Measurements from ENCODE around the gene MBNL1.
"Not testable (repeated sequence)": the region's sequence is repeated elsewhere in the genome, so short reads cannot be mapped to it uniquely, and the experiment has no call there.

MBNL1 gene

DNA sequence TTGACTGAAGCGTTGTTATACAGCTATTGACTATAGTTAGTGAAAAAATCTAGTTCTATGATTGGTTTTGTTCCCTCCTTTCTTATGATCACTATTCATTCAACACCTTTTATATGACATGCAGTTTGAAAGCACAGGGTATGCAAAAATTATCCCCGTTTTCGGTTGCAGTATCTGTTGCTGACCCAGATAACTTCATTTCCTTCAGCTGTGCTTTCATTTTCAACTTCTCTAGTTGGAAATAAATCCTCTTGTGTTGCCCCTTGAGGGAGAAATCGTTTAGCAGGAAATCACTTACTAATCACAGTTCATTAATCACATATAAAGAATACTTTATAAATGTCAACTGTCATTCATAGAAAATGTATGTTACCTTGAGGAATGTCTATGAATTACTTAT is 55.1 kb downstream of the MBNL1 start:
- Histone ChIP-seq H3K27me3 (replicated peaks; ENCODE audit: control insufficient read depth, insufficient read depth, low read length) (no peaks in the 10 kb centered on the region), H3K36me3 (ENCODE audit: control insufficient read depth, insufficient read depth, low read length, severe bottlenecking) (peaks cover 2% of the 10 kb centered on the region), H3K9me3 (ENCODE audit: control insufficient read depth, low read length) (peaks cover 4% of the 10 kb centered on the region), H3K4me1 (ENCODE audit: control insufficient read depth, insufficient read depth, low read length) (peaks cover 59% of the 10 kb centered on the region), H3K9ac (ENCODE audit: low read length) (no peak overlapping the region), H3K4me3 (ENCODE audit: low read length) (no peak overlapping the region)
- no peak for DNase-seq (ENCODE audit: low read depth)

DNA sequence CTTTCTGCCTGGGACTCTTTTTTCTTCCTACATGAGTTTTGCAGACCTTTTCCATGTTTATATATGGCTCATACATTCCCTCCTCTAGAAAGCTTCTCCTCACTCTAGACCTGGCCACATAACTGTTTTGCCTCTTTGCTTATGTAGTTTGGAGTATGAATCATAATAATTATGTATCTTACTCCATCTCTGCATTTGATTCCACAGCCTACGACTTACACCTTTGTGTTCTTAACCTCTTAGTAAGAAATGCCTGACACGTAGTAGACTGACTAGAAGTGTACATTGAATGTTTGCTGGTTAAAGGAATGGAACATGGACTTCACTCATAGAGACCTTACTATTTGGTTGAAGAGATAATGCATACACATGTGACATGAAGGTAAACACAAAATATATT is 56.4 kb downstream of the MBNL1 start:
- Histone ChIP-seq H3K9me3 (ENCODE audit: control insufficient read depth, low read length) (peaks cover 4% of the 10 kb centered on the region), H3K9ac (ENCODE audit: low read length) (no peak overlapping the region), H3K36me3 (ENCODE audit: control insufficient read depth, insufficient read depth, low read length, severe bottlenecking) (peaks cover 2% of the 10 kb centered on the region), H3K4me3 (ENCODE audit: low read length) (no peak overlapping the region), H3K27me3 (replicated peaks; ENCODE audit: control insufficient read depth, insufficient read depth, low read length) (no peaks in the 10 kb centered on the region), H3K4me1 (ENCODE audit: control insufficient read depth, insufficient read depth, low read length) (peaks cover 62% of the 10 kb centered on the region)
- no peak for DNase-seq (ENCODE audit: low read depth)

DNA sequence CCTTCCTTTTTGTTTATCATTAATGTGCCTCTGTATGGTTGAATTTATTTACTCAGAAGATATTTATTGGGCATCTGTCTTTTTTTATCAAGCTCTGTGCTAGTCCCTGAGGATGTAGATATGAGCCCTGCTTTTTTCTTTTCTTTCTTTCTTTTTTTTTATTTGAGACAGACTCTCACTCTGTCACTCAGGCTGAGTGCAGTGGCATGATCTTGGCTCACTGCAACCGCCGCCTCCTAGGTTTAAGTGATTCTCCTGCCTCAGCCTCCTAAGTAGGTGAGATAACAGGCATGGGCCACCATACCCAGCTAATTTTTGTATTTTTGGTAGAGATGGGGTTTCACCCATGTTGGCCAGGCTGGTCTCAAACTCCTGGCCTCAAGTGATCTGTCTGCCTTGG is 58.5 kb downstream of the MBNL1 start:
- Histone ChIP-seq H3K27me3 (replicated peaks; ENCODE audit: control insufficient read depth, insufficient read depth, low read length) (no peaks in the 10 kb centered on the region), H3K9me3 (ENCODE audit: control insufficient read depth, low read length) (peaks cover 4% of the 10 kb centered on the region), H3K4me1 (ENCODE audit: control insufficient read depth, insufficient read depth, low read length) (peaks cover 62% of the 10 kb centered on the region), H3K36me3 (ENCODE audit: control insufficient read depth, insufficient read depth, low read length, severe bottlenecking) (peaks cover 2% of the 10 kb centered on the region), H3K4me3 (ENCODE audit: low read length) (no peak overlapping the region), H3K9ac (ENCODE audit: low read length) (no peak overlapping the region)
- no peak for DNase-seq (ENCODE audit: low read depth)

DNA sequence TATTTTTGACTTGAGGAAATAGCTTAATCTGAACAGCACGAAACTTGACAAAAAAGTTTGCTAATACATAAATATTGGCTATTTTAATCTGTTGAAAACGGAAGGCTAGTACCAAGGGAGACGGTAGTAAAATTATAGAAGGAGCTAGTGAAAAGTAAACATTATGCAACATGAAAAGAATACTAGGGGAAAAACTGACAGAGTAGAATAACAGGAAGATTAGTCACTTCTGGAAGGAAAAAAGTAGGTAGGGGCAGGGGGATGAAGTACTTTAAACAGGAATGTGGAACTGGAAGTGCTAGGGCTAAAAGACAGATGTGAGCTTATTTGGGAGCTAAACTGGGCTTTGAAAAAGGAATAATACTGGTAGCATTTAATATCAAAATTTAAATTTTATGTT is 60.1 kb downstream of the MBNL1 start:
- Histone ChIP-seq H3K9me3 (ENCODE audit: control insufficient read depth, low read length) (peaks cover 4% of the 10 kb centered on the region), H3K4me1 (ENCODE audit: control insufficient read depth, insufficient read depth, low read length) (peaks cover 58% of the 10 kb centered on the region), H3K36me3 (ENCODE audit: control insufficient read depth, insufficient read depth, low read length, severe bottlenecking) (peaks cover 2% of the 10 kb centered on the region), H3K4me3 (ENCODE audit: low read length) (peak overlapping the region; percentile 56), H3K9ac (ENCODE audit: low read length) (peak overlapping the region; percentile 60), H3K27me3 (replicated peaks; ENCODE audit: control insufficient read depth, insufficient read depth, low read length) (no peaks in the 10 kb centered on the region)
- peak; percentile 90 for DNase-seq (ENCODE audit: low read depth)

DNA sequence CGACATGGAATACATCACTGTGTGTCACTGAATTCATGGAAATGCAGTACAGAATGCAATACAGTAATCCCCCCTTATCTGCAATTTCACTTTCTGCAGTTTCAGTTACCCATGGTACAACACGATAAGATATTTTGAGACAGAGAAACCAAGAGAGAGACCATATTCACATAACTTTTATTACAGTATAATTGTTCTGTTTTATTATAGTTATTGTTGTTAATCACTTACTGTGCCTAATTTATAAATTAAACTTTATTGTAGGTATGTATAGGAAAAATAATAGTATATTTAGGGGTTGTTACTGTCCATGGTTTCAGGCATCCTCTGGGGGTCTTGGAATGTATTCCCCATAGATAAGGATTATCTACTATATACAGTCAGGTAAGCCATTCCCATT is 61.8 kb downstream of the MBNL1 start:
- no peak for DNase-seq (ENCODE audit: low read depth)
- peaks cover 4% of the 10 kb centered on the region for H3K9me3 ChIP-seq (ENCODE audit: control insufficient read depth, low read length)
- H3K4me3 ChIP-seq (ENCODE audit: low read length), result peak overlapping the region; percentile 48
- H3K4me1 ChIP-seq (ENCODE audit: control insufficient read depth, insufficient read depth, low read length), result peaks cover 56% of the 10 kb centered on the region
- H3K9ac ChIP-seq (ENCODE audit: low read length), result peak overlapping the region; percentile 82
- H3K36me3 ChIP-seq (ENCODE audit: control insufficient read depth, insufficient read depth, low read length, severe bottlenecking), result peaks cover 6% of the 10 kb centered on the region
- H3K27me3 ChIP-seq (replicated peaks; ENCODE audit: control insufficient read depth, insufficient read depth, low read length), result no peaks in the 10 kb centered on the region

DNA sequence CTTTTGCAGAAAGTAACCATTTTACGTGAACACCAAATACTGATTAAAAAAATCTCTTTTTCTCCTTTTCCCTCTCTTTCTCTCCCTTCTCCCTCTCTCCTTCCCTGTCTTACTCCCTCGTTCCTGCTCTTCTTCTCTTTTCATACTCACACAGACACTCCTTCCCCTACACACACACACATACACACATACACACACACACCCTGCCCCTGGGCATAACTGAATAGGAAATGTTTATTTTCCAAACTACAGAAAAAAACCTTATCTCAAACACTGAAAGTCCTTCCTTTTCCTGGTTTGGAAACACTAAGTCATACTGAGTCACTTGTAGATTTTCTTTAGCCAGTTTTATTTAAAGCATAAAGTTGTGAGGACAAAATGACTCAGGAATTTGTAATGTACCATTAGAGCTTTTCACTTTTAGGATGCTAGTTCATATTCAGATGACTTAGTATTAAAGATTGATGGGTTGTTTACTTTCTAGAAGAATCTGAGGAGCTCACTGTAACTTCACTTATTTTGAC is 62.4 kb downstream of the MBNL1 start:
- H3K4me3 ChIP-seq (ENCODE audit: low read length), result peak overlapping the region; percentile 48
- H3K4me1 ChIP-seq (ENCODE audit: control insufficient read depth, insufficient read depth, low read length), result peaks cover 56% of the 10 kb centered on the region
- peaks cover 3% of the 10 kb centered on the region for H3K36me3 ChIP-seq (ENCODE audit: control insufficient read depth, insufficient read depth, low read length, severe bottlenecking)
- no peaks in the 10 kb centered on the region for H3K9me3 ChIP-seq (ENCODE audit: control insufficient read depth, low read length)
- H3K9ac ChIP-seq (ENCODE audit: low read length), result peak overlapping the region; percentile 82
- H3K27me3 ChIP-seq (replicated peaks; ENCODE audit: control insufficient read depth, insufficient read depth, low read length), result no peaks in the 10 kb centered on the region
- DNase-seq (ENCODE audit: low read depth), result peak; percentile 79

DNA sequence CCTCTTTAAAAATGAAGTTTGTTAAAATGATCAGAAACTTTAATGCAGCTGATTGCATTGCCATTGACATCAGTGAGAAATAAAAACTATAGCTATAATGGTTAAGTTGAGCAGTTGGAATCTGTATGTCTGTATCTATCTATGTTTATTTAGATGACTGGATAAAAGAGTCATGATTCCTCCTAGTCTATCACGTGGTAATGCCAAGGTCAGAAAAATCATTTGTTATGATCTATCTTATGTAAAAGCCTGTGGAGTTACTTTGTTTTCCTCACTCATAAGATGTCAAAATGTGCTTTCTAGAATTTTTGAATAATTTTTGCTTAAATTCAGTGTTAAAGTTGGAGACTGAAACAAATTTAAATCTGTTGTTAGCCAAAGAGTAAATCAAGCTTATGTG is 63.3 kb downstream of the MBNL1 start:
- H3K9ac ChIP-seq (ENCODE audit: low read length), result peak overlapping the region; percentile 82
- H3K9me3 ChIP-seq (ENCODE audit: control insufficient read depth, low read length), result no peaks in the 10 kb centered on the region
- DNase-seq (ENCODE audit: low read depth), result no peak
- no peak overlapping the region for H3K4me3 ChIP-seq (ENCODE audit: low read length)
- H3K36me3 ChIP-seq (ENCODE audit: control insufficient read depth, insufficient read depth, low read length, severe bottlenecking), result peaks cover 3% of the 10 kb centered on the region
- no peaks in the 10 kb centered on the region for H3K27me3 ChIP-seq (replicated peaks; ENCODE audit: control insufficient read depth, insufficient read depth, low read length)
- H3K4me1 ChIP-seq (ENCODE audit: control insufficient read depth, insufficient read depth, low read length), result peaks cover 58% of the 10 kb centered on the region

DNA sequence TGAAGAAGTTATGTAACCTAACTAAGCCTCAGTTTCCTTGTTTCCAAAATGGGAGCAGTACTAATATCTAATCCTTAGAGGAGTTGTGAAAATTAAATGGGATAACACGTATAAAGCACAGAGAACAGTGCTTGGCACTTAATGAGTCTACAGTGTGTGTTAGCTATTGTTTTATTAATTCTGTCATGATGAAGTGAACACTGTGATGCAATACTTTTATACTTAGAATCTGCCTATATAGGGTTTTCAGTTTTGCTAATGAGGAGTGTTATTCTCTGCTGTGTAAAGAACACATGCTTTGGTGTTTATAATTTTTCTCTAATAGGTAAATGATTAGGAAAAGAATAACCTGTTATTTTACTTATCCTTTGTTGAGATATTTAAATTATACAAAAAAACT is 65.2 kb downstream of the MBNL1 start:
- Histone ChIP-seq H3K4me3 (ENCODE audit: low read length) (no peak overlapping the region), H3K36me3 (ENCODE audit: control insufficient read depth, insufficient read depth, low read length, severe bottlenecking) (peaks cover 3% of the 10 kb centered on the region), H3K9me3 (ENCODE audit: control insufficient read depth, low read length) (no peaks in the 10 kb centered on the region), H3K4me1 (ENCODE audit: control insufficient read depth, insufficient read depth, low read length) (peaks cover 52% of the 10 kb centered on the region), H3K27me3 (replicated peaks; ENCODE audit: control insufficient read depth, insufficient read depth, low read length) (no peaks in the 10 kb centered on the region), H3K9ac (ENCODE audit: low read length) (no peak overlapping the region)
- DNase-seq (ENCODE audit: low read depth), result no peak

DNA sequence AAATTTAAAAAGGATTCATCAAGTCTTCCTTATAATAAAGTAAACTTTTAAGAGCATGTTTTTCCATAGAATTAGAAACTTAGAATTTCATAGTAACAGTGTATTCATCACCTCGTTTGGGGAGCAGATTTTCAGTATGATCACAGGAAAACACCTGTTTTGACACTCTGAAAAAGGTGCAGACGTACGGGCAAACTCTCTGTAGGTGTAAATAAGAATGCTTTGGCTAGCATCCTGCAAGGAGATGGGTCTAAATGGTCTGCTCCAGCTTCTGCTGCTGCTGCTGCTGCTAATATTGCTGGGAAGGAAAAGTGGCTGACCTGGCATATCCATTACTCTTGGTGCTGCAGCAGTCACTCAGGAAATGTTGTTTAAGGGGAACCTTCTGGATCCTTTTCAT is 66.0 kb downstream of the MBNL1 start:
- peaks cover 8% of the 10 kb centered on the region for H3K36me3 ChIP-seq (ENCODE audit: control insufficient read depth, insufficient read depth, low read length, severe bottlenecking)
- H3K4me1 ChIP-seq (ENCODE audit: control insufficient read depth, insufficient read depth, low read length), result peaks cover 46% of the 10 kb centered on the region
- DNase-seq (ENCODE audit: low read depth), result no peak
- H3K9me3 ChIP-seq (ENCODE audit: control insufficient read depth, low read length), result no peaks in the 10 kb centered on the region
- no peak overlapping the region for H3K9ac ChIP-seq (ENCODE audit: low read length)
- no peak overlapping the region for H3K4me3 ChIP-seq (ENCODE audit: low read length)
- no peaks in the 10 kb centered on the region for H3K27me3 ChIP-seq (replicated peaks; ENCODE audit: control insufficient read depth, insufficient read depth, low read length)

DNA sequence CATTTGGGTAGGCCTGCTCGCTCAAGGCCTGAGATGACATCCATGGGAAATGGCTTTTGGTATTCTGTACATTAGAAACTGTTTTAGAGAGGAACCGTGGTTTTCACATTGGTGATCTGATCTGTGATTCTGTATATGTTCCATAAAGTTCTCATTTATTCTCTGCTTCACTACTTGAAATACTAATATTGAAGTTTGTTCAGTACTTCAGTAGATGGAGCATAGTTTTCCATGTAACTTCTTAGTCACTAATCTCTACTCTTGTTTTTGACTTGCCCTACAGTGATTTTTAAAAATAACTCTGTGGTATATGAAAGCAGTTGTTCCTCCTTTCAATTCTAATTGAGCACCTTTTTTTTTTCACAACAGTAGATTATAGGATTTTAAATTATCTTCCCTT is 66.5 kb downstream of the MBNL1 start:
- Histone ChIP-seq H3K27me3 (replicated peaks; ENCODE audit: control insufficient read depth, insufficient read depth, low read length) (no peaks in the 10 kb centered on the region), H3K4me3 (ENCODE audit: low read length) (no peak overlapping the region), H3K4me1 (ENCODE audit: control insufficient read depth, insufficient read depth, low read length) (peaks cover 41% of the 10 kb centered on the region), H3K9me3 (ENCODE audit: control insufficient read depth, low read length) (no peaks in the 10 kb centered on the region), H3K36me3 (ENCODE audit: control insufficient read depth, insufficient read depth, low read length, severe bottlenecking) (peaks cover 12% of the 10 kb centered on the region), H3K9ac (ENCODE audit: low read length) (no peak overlapping the region)
- DNase-seq (ENCODE audit: low read depth), result no peak

DNA sequence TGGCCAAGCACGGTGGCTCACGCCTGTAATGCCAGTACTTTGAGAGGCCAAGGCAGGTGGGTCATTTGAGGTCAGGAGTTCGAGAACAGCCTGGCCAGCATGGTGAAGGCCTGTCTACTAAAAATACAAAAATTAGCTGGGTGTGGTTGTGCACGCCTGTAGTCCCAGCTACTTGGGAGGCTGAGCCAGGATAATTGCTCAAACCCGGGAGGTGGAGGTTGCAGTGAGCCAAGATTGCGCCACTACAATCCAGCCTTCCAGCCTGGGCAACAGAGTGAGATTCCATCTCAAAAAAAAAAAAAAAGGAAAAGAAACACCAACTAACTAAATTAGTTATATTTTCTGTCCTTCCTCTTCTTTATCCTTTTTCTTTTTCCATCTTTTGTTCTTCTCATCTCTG is 68.6 kb downstream of the MBNL1 start:
- not testable (repeated sequence) for H3K9me3 ChIP-seq (ENCODE audit: control insufficient read depth, low read length); H3K4me3 ChIP-seq (ENCODE audit: low read length); H3K9ac ChIP-seq (ENCODE audit: low read length); H3K27me3 ChIP-seq (replicated peaks; ENCODE audit: control insufficient read depth, insufficient read depth, low read length); DNase-seq (ENCODE audit: low read depth)
- H3K4me1 ChIP-seq (ENCODE audit: control insufficient read depth, insufficient read depth, low read length), result peaks cover 22% of the 10 kb centered on the region
- H3K36me3 ChIP-seq (ENCODE audit: control insufficient read depth, insufficient read depth, low read length, severe bottlenecking), result peaks cover 26% of the 10 kb centered on the region

DNA sequence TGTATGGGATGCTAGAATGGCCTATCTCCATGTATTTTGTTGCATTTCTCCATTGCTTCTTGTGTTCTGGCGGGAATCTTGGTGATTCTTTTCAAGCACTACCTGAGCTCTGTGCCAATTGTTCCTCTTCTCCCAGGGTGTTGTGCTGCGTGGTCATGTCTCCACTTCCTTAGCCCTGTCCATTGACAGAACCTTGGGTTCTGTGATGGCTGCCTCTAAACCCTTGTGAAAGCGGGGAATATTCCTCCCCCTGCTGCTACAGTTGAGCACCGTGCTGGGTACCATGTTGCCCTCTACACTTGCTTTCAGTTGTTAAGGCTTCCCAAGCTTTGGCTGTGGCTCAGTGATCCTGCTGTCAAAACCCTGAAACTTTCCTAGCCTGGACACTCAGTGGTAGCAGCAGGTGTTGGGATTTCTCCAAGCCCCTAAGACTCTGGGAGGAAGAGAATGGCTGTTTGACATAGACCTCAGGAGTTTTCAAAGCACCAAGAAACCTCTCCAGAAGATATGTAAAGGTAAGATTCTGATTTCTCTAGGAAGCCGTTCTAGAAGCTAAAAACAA is 69.5 kb downstream of the MBNL1 start:
- Histone ChIP-seq H3K9me3 (ENCODE audit: control insufficient read depth, low read length) (no peaks in the 10 kb centered on the region), H3K4me3 (ENCODE audit: low read length) (no peak overlapping the region), H3K36me3 (ENCODE audit: control insufficient read depth, insufficient read depth, low read length, severe bottlenecking) (peaks cover 33% of the 10 kb centered on the region), H3K27me3 (replicated peaks; ENCODE audit: control insufficient read depth, insufficient read depth, low read length) (no peaks in the 10 kb centered on the region), H3K9ac (ENCODE audit: low read length) (no peak overlapping the region), H3K4me1 (ENCODE audit: control insufficient read depth, insufficient read depth, low read length) (peaks cover 15% of the 10 kb centered on the region)
- DNase-seq (ENCODE audit: low read depth), result no peak

Data from adipocyte (in vitro differentiated cells).